GM23338 (cell line): ENCODE data around the gene RWDD4.

Experiments used
- EZH2 ChIP-seq: fragments of 200-600 bp; sonication (generic); IDR thresholded peaks from one replicate; pipeline ENCODE4 v1.8.0; 2017; ENCODE audit warnings: antibody characterized with exemption, mild to moderate bottlenecking, low read depth; ENCODE audit not compliant: unreplicated experiment
- EZH2phosphoT487 ChIP-seq: fragments of 200-600 bp; sonication (generic); IDR thresholded peaks from one replicate; pipeline ENCODE4 v1.8.1; 2018; ENCODE audit warnings: antibody characterized with exemption; ENCODE audit not compliant: unreplicated experiment
- JUNB ChIP-seq: IDR thresholded peaks from one replicate; pipeline ENCODE4 v1.6.1; 2016; ENCODE audit warnings: antibody characterized with exemption; ENCODE audit not compliant: unreplicated experiment
- NANOG ChIP-seq: IDR thresholded peaks from 2 replicates; pipeline ENCODE4 v1.6.1; 2016; ENCODE audit warnings: antibody characterized with exemption, borderline replicate concordance
- POLR2AphosphoS5 ChIP-seq: IDR thresholded peaks from 2 replicates; pipeline ENCODE4 v1.6.1; 2016; ENCODE audit warnings: antibody characterized with exemption, low read depth
- REST ChIP-seq: IDR thresholded peaks from one replicate; pipeline ENCODE4 v1.6.1; 2018; ENCODE audit warnings: antibody characterized with exemption; ENCODE audit not compliant: unreplicated experiment
- ZNF114 ChIP-seq: fragments of 250-450 bp; sonication (Bioruptor Pico); IDR thresholded peaks from 2 replicates; pipeline ENCODE4 v1.5.0; 2020; ENCODE audit warnings: mild to moderate bottlenecking, moderate library complexity
- ZNF331 ChIP-seq: fragments of 250-450 bp; sonication (Bioruptor Pico); IDR thresholded peaks from 2 replicates; pipeline ENCODE4 v1.5.0; 2020; ENCODE audit warnings: low read depth, mild to moderate bottlenecking, moderate library complexity
- TF ChIP-seq, protein P1 (sequence below), 2 experiments: fragments of 200-600 bp in 1 of 2; sonication (generic) in 1 of 2; conservative IDR thresholded peaks; 2 replicates each; pipeline versions ENCODE4 v1.5.1 to v1.6.1; 2016 to 2017; ENCODE audit warnings: antibody characterized with exemption in 2 of 2, low read depth in 2 of 2, mild to moderate bottlenecking in 2 of 2, moderate library complexity in 1 of 2
- TF ChIP-seq, protein P2 (sequence below): IDR thresholded peaks from 2 replicates; pipeline ENCODE4 v1.6.1; 2016; ENCODE audit warnings: antibody characterized with exemption

GRCh38 chr4:183599284-183599683 lies 59.7 kb downstream of the RWDD4 start:
- TF ChIP-seq, protein P1, sequence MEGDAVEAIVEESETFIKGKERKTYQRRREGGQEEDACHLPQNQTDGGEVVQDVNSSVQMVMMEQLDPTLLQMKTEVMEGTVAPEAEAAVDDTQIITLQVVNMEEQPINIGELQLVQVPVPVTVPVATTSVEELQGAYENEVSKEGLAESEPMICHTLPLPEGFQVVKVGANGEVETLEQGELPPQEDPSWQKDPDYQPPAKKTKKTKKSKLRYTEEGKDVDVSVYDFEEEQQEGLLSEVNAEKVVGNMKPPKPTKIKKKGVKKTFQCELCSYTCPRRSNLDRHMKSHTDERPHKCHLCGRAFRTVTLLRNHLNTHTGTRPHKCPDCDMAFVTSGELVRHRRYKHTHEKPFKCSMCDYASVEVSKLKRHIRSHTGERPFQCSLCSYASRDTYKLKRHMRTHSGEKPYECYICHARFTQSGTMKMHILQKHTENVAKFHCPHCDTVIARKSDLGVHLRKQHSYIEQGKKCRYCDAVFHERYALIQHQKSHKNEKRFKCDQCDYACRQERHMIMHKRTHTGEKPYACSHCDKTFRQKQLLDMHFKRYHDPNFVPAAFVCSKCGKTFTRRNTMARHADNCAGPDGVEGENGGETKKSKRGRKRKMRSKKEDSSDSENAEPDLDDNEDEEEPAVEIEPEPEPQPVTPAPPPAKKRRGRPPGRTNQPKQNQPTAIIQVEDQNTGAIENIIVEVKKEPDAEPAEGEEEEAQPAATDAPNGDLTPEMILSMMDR (conservative IDR thresholded peaks at IDR 0.05; ENCODE audit: low read depth in 2 of 2) = no peak
- no peak for TF ChIP-seq EZH2
- TF ChIP-seq POLR2AphosphoS5 = no peak
- no peak for TF ChIP-seq REST
- TF ChIP-seq EZH2phosphoT487 = no peak
- no peak for TF ChIP-seq ZNF331 (CRISPR knock-in tag)
- TF ChIP-seq, protein P2, sequence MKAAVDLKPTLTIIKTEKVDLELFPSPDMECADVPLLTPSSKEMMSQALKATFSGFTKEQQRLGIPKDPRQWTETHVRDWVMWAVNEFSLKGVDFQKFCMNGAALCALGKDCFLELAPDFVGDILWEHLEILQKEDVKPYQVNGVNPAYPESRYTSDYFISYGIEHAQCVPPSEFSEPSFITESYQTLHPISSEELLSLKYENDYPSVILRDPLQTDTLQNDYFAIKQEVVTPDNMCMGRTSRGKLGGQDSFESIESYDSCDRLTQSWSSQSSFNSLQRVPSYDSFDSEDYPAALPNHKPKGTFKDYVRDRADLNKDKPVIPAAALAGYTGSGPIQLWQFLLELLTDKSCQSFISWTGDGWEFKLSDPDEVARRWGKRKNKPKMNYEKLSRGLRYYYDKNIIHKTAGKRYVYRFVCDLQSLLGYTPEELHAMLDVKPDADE = no peak
- no peak for TF ChIP-seq NANOG
- TF ChIP-seq ZNF114 (CRISPR knock-in tag) = no peak
- TF ChIP-seq JUNB = no peak
